NB4 (cell line): Measurements from ENCODE around the gene ALPL.

Source experiments
- DNase-seq: peaks from one replicate; pipeline ENCODE4 v3.0.0; 2010; ENCODE audit warnings: low read depth
- H3K4me3 ChIP-seq: one replicate; pipeline ENCODE4 v1.5.1; 2011; ENCODE audit warnings: mild to moderate bottlenecking, low read depth, low read length, moderate library complexity
- CTCF ChIP-seq: IDR thresholded peaks from one replicate; pipeline ENCODE4 v1.5.1; 2012; ENCODE audit warnings: low read depth, low read length
- MAX ChIP-seq: IDR thresholded peaks from 2 replicates; pipeline ENCODE4 v1.6.1; 2011; ENCODE audit warnings: low read depth, low read length
- MYC ChIP-seq: IDR thresholded peaks from 2 replicates; pipeline ENCODE4 v1.6.1; 2011; ENCODE audit warnings: low read depth, low read length
- POLR2A ChIP-seq: IDR thresholded peaks from 2 replicates; pipeline ENCODE4 v1.6.1; 2011; ENCODE audit warnings: mild to moderate bottlenecking; ENCODE audit not compliant: insufficient read length; ENCODE audit errors: extremely low read depth

ALPL gene

GRCh38 chr1:21598904-21599303 is 89.7 kb downstream of the ALPL start:
- H3K4me3 ChIP-seq, result no peak overlapping the region
- DNase-seq, result no peak
- TF ChIP-seq MAX (no peak), CTCF (no peak), POLR2A (no peak), MYC (no peak)

- no peak for DNase-seq
- TF ChIP-seq MAX, result no peak
- TF ChIP-seq CTCF, result no peak
- no peak for TF ChIP-seq MYC
- no peak for TF ChIP-seq POLR2A
- H3K4me3 ChIP-seq, result no peak overlapping the region
Measured at GRCh38 chr1:21599402-21599801, 90.2 kb downstream of the ALPL start.

GRCh38 chr1:21601278-21602048 is 92.2 kb downstream of the ALPL start:
- DNase-seq, result no peak
- H3K4me3 ChIP-seq, result no peak overlapping the region
- TF ChIP-seq CTCF (no peak), MAX (no peak), POLR2A (no peak), MYC (no peak)

GRCh38 chr1:21603177-21604138 is 94.2 kb downstream of the ALPL start:
- no peak overlapping the region for H3K4me3 ChIP-seq
- TF ChIP-seq POLR2A (no peak), CTCF (no peak), MYC (no peak), MAX (no peak)
- no peak for DNase-seq

- DNase-seq, result no peak
- TF ChIP-seq MAX (no peak), MYC (no peak), CTCF (no peak), POLR2A (no peak)
- no peak overlapping the region for H3K4me3 ChIP-seq
Measured at GRCh38 chr1:21604208-21604957, 95.2 kb downstream of the ALPL start.
